K562 (cell line): ENCODE results near the gene ARSA. TPM values are rescaled to one million over a fixed set of nuclear protein-coding genes. Genes with fewer than 3 reads are reported as not detected.

ENCODE experiments used
- ATAC-seq: fragments of 200-7000 bp; cut with Tn5 transposase; 3 replicates; pipeline ENCODE4 v1.9.1; 2020; ENCODE audit warnings: moderate library complexity
- BruUV-seq: library from RNA; stranded (reverse); fragments of 400-500 nt; replicated peaks from 2 replicates; lab custom pipeline; 2021; lab: Mats Ljungman, UMichigan
- CTCF ChIA-PET: fragments of 300-600 bp; formaldehyde crosslinking; extraction: SDS; loops from one replicate; lab custom pipeline; 2021; ENCODE audit warnings: low intra/inter-chr PET ratio; lab: Yijun Ruan, JAX
- POLR2A ChIA-PET: fragments of 300-600, 350-650 bp; sonication (Branson Sonifier 250); formaldehyde crosslinking; extraction: SDS; loops from one replicate; lab custom pipeline; 2021; ENCODE audit warnings: antibody characterized with exemption, inconsistent platforms; lab: Yijun Ruan, JAX
- DNase-seq, 4 experiments: peaks; one replicate each; pipeline versions ENCODE4 v3.0.0 to v3.0.0-alpha.2; 2011 to 2018; ENCODE audit warnings: low spot score in 3 of 4, mixed read lengths in 3 of 4; ENCODE audit errors: extremely low read depth in 1 of 4
- FAIRE-seq: peaks from 2 replicates; lab custom pipeline; 2011; peaks lifted over from hg19 to GRCh38; lab: Jason Lieb, UNC
- H2AFZ ChIP-seq: 2 replicates; pipeline ENCODE4 v1.6.0; 2011; ENCODE audit warnings: low read depth, low read length, control low read depth, inconsistent platforms
- H3K27ac ChIP-seq: fragments of 200-600 bp; 3 replicates; pipeline ENCODE4 v1.8.0; 2011; ENCODE audit warnings: low read depth, mild to moderate bottlenecking, control low read depth, inconsistent platforms, low read length, moderate library complexity, mixed read lengths; ENCODE audit errors: extremely low read depth
- H3K27me3 ChIP-seq, 2 experiments: fragments of 300-600 bp in 1 of 2; 2 replicates in 1 of 2; 3 replicates in 1 of 2; pipeline versions ENCODE4 v1.6.0 to v1.8.0; 2011; ENCODE audit warnings: inconsistent platforms in 2 of 2, low read length in 2 of 2, mild to moderate bottlenecking in 1 of 2, mixed read lengths in 1 of 2, moderate library complexity in 1 of 2; ENCODE audit not compliant: control insufficient read depth in 2 of 2, insufficient read depth in 2 of 2
- H3K36me3 ChIP-seq: fragments of 300-600 bp; 3 replicates; pipeline ENCODE4 v1.8.0; 2011; ENCODE audit warnings: mild to moderate bottlenecking, low read length, inconsistent platforms; ENCODE audit not compliant: control insufficient read depth, insufficient read depth
- H3K4me1 ChIP-seq, 2 experiments: fragments of 200-600 bp in 1 of 2; replicated peaks in 1 of 2; 2 replicates in 1 of 2; 3 replicates in 1 of 2; pipeline versions ENCODE4 v1.5.1 to v1.8.0; 2011; ENCODE audit warnings: inconsistent platforms in 2 of 2, low read length in 2 of 2, mild to moderate bottlenecking in 1 of 2, mixed read lengths in 1 of 2, moderate library complexity in 1 of 2; ENCODE audit not compliant: control insufficient read depth in 2 of 2, insufficient read depth in 2 of 2
- H3K4me2 ChIP-seq: 2 replicates; pipeline ENCODE4 v1.6.1; 2011; ENCODE audit warnings: low read length, control low read depth, inconsistent platforms, mixed read lengths; ENCODE audit not compliant: insufficient read depth
- H3K4me3 ChIP-seq: fragments of 200-600 bp; sonication (generic), shearing (Covaris generic); 2 replicates; pipeline ENCODE4 v1.5.1; 2016; ENCODE audit warnings: control low read depth, inconsistent platforms
- H3K79me2 ChIP-seq: fragments of 200-600 bp; 3 replicates; pipeline ENCODE4 v1.8.0; 2011; ENCODE audit warnings: low read length, inconsistent platforms; ENCODE audit not compliant: control insufficient read depth, insufficient read depth
- H3K9ac ChIP-seq, 2 experiments: 2 replicates each; pipeline versions ENCODE4 v1.6.0 to v1.6.1; 2011; ENCODE audit warnings: low read depth in 2 of 2, low read length in 2 of 2, control low read depth in 1 of 2, inconsistent platforms in 1 of 2, mild to moderate bottlenecking in 1 of 2, mixed read lengths in 1 of 2; ENCODE audit not compliant: insufficient read depth in 1 of 2
- H3K9me1 ChIP-seq: one replicate; pipeline ENCODE4 v1.6.0; 2011; ENCODE audit warnings: inconsistent platforms, mild to moderate bottlenecking, low read length, moderate library complexity; ENCODE audit not compliant: control insufficient read depth, insufficient read depth
- H3K9me3 ChIP-seq: replicated peaks from 2 replicates; pipeline ENCODE4 v1.5.1; 2011; ENCODE audit warnings: low read depth, low read length, inconsistent platforms; ENCODE audit not compliant: control insufficient read depth, insufficient read depth
- H4K20me1 ChIP-seq: replicated peaks from 2 replicates; pipeline ENCODE4 v1.6.1; 2011; ENCODE audit warnings: low read length, inconsistent platforms, mixed read lengths; ENCODE audit not compliant: control insufficient read depth, insufficient read depth
- EGR1 ChIP-seq: fragments of 450-650 bp; conservative IDR thresholded peaks from 2 replicates; pipeline ENCODE4 v1.6.1; 2017; ENCODE audit warnings: mild to moderate bottlenecking
- HDAC1 ChIP-seq, 2 experiments: fragments of 450-650 bp; IDR thresholded peaks; 2 replicates each; pipeline ENCODE4 v1.6.1; 2016 to 2017; ENCODE audit warnings: inconsistent platforms in 1 of 2, mild to moderate bottlenecking in 1 of 2, moderate library complexity in 1 of 2
- PRDM10 ChIP-seq: fragments of 450-650 bp; IDR thresholded peaks from 2 replicates; pipeline ENCODE4 v1.6.1; 2018; ENCODE audit not compliant: partially characterized antibody
- SP1 ChIP-seq: sonication (generic); formaldehyde crosslinking; IDR thresholded peaks from 2 replicates; pipeline ENCODE4 v1.8.1; 2022; ENCODE audit warnings: mild to moderate bottlenecking, missing genetic modification reagents
- WGBS: fragments of 100-300 bp; shearing (Covaris generic); methylation state at CpG from one replicate; pipeline ENCODE4 v1.1.6; 2016; ENCODE audit warnings: low coverage, mixed read lengths; ENCODE audit not compliant: insufficient coverage; ENCODE audit errors: missing lambda C conversion rate; 5-methylcytosine and 5-hydroxymethylcytosine counted together
- in situ Hi-C: fragments of 300-500 bp; cut with MboI; formaldehyde crosslinking; loops from 4 replicates; pipeline ENCODE4 v1.15.0; 2018; ENCODE audit warnings: inconsistent platforms, mixed read lengths
- intact Hi-C: fragments of 100-400 bp; cut with micrococcal nuclease; formaldehyde crosslinking; loops from 2 replicates; pipeline ENCODE4 v1.14.2; 2022
- polyA plus RNA-seq, 8 experiments: library from polyadenylated mRNA; depleted of rRNA in 4 of 8; stranded (reverse) in 5 of 8; unstranded in 3 of 8; fragments of >200 nt; fragmentation: Nextera tagmentation in 2 of 8; fragmentation: Illumina TruSeq in 1 of 8; extraction: Ambion mirVana in 2 of 8; extraction: Trizol in 1 of 8; gene quantifications; 2 replicates each; pipeline versions ENCODE4 v1.2.1 to v1.2.3, GENCODE V29; 2011 to 2014; ENCODE audit warnings: inconsistent platforms in 1 of 8, missing spikeins in 1 of 8
- total RNA-seq, 7 experiments: library from RNA; depleted of rRNA in 6 of 7; stranded (reverse); fragments of >200 nt in 6 of 7; fragmentation: Illumina TruSeq in 2 of 7; extraction: Trizol in 2 of 7; gene quantifications; 2 replicates each; pipeline versions ENCODE4 v1.2.1 to v1.2.3, GENCODE V29; 2011 to 2021; ENCODE audit warnings: low replicate concordance in 1 of 7
- TF ChIP-seq, protein P1 (sequence below): fragments of 450-650 bp; IDR thresholded peaks from 2 replicates; pipeline ENCODE4 v1.6.1; 2016; ENCODE audit warnings: antibody characterized with exemption
- TF ChIP-seq, protein P2 (sequence below): fragments of 450-650 bp; formaldehyde crosslinking; IDR thresholded peaks from 2 replicates; pipeline ENCODE4 v1.4.0; 2020; ENCODE audit warnings: mild to moderate bottlenecking

The ARSA gene
- total and polyA plus RNA-seq, 9 of the 15 experiments (the other 6 are each of a cell fraction or from before 2014, with no cell fraction given): 0.32 to 10.9 (median 1.8) TPM; not detected in 1

- TF ChIP-seq PRDM10: no peak
- TF ChIP-seq SP1 (CRISPR knock-in tag): no peak
- TF ChIP-seq, protein P1, sequence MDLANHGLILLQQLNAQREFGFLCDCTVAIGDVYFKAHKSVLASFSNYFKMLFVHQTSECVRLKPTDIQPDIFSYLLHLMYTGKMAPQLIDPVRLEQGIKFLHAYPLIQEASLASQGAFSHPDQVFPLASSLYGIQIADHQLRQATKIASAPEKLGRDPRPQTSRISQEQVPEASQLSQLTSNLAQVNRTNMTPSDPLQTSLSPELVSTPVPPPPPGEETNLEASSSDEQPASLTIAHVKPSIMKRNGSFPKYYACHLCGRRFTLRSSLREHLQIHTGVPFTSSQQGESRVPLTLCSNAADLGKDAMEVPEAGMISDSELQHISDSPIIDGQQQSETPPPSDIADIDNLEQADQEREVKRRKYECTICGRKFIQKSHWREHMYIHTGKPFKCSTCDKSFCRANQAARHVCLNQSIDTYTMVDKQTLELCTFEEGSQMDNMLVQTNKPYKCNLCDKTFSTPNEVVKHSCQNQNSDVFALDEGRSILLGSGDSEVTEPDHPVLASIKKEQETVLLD: no peak
Measured at GRCh38 chr22:50577987-50578775, 49.8 kb downstream of the ARSA start, which contains the start of gene CPT1B (continued).

GRCh38 chr22:50577697-50577986, 50.3 kb downstream of the ARSA start:
- 65% methylated on average over 10 of the region's 23 CpGs for WGBS
- CTCF ChIA-PET: interaction anchor here (2.8 to 3.2 kb wide), 2 partner anchors 43 to 114 kb away, joined by 41 to 51 read pairs; no protein-coding TSS in a partner anchor

More at GRCh38 chr22:50577697-50577986, 50.3 kb downstream of the ARSA start:
- Histone ChIP-seq H3K4me2 (no peak overlapping the region), H4K20me1 (no peaks in the 10 kb centered on the region), H3K4me1 (peaks cover 4 to 23% of the 10 kb centered on the region in 2 experiments; a peak in 3 of 5 replicates), H3K36me3 (no peaks in the 10 kb centered on the region; the same call in 2 of the 3 replicates), H3K79me2 (peaks cover 6% of the 10 kb centered on the region; the same call in 2 of the 3 replicates), H3K9me1 (no peaks in the 10 kb centered on the region), H3K9me3 (no peaks in the 10 kb centered on the region), H3K4me3 (no peak overlapping the region), H3K27me3 (no peaks in the 10 kb centered on the region), H3K27ac (no peak overlapping the region), H3K9ac (no peak overlapping the region), H2AFZ (no peak overlapping the region)
- no TSS peak for BruUV-seq
- TF ChIP-seq HDAC1 (IDR thresholded peaks at IDR 0.05): no peak
- TF ChIP-seq EGR1: no peak
- TF ChIP-seq, protein P2, sequence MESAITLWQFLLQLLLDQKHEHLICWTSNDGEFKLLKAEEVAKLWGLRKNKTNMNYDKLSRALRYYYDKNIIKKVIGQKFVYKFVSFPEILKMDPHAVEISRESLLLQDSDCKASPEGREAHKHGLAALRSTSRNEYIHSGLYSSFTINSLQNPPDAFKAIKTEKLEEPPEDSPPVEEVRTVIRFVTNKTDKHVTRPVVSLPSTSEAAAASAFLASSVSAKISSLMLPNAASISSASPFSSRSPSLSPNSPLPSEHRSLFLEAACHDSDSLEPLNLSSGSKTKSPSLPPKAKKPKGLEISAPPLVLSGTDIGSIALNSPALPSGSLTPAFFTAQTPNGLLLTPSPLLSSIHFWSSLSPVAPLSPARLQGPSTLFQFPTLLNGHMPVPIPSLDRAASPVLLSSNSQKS (CRISPR knock-in tag): no peak
- POLR2A ChIA-PET: interaction anchor here (2.0 kb wide), 1 partner anchor 12 kb away, joined by 4 read pairs; no protein-coding TSS in a partner anchor
- in situ Hi-C loops (loop anchor here (5.0 kb wide), 1 partner anchor 35 kb away; no protein-coding TSS in a partner anchor), intact Hi-C loops (no loop called here)
- no peak for ATAC-seq
- no peak for DNase-seq
- no peak for FAIRE-seq
